LNCAP (cell line): ENCODE measurements around the gene DNAH1.

Experiments
- TF ChIP-seq, protein P1 (sequence below): fragments of 450-650 bp; IDR thresholded peaks from 2 replicates; pipeline ENCODE4 v1.5.1; 2017; ENCODE audit warnings: mild to moderate bottlenecking

Gene DNAH1

DNA sequence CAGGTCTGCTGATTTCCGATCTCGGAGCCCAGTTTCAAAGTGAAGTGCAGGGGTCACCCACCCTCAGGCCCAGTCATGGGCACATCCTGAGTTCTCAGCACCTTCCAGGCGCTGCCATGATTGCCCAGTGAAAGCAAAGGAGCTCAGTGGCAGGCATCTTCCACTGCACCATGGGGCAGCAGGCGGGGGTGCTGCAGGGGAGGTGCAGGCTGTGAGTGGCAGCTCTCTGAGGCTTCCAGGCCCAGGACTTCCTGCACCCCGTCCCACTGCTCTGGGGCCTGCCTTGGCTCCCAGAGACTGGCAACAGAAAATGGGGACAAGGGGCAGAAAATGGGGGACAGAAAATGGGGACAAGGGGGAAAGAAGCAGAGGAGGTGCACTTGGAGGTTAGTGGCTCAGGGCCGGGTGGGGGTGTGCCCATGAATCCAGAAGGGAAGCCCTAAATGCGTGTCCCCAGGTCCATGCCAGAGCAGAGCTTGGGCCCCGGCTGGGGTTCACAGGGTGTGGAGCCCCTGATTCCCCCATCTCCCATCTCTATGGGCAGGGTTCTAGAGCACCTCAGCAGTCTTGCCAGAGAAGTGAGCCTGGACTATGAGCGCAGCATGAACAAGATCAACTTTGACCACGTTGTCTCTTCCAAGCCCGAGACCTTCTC lies 28.0 kb downstream of the DNAH1 start:
- TF ChIP-seq, protein P1, sequence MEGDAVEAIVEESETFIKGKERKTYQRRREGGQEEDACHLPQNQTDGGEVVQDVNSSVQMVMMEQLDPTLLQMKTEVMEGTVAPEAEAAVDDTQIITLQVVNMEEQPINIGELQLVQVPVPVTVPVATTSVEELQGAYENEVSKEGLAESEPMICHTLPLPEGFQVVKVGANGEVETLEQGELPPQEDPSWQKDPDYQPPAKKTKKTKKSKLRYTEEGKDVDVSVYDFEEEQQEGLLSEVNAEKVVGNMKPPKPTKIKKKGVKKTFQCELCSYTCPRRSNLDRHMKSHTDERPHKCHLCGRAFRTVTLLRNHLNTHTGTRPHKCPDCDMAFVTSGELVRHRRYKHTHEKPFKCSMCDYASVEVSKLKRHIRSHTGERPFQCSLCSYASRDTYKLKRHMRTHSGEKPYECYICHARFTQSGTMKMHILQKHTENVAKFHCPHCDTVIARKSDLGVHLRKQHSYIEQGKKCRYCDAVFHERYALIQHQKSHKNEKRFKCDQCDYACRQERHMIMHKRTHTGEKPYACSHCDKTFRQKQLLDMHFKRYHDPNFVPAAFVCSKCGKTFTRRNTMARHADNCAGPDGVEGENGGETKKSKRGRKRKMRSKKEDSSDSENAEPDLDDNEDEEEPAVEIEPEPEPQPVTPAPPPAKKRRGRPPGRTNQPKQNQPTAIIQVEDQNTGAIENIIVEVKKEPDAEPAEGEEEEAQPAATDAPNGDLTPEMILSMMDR, result no peak

DNA sequence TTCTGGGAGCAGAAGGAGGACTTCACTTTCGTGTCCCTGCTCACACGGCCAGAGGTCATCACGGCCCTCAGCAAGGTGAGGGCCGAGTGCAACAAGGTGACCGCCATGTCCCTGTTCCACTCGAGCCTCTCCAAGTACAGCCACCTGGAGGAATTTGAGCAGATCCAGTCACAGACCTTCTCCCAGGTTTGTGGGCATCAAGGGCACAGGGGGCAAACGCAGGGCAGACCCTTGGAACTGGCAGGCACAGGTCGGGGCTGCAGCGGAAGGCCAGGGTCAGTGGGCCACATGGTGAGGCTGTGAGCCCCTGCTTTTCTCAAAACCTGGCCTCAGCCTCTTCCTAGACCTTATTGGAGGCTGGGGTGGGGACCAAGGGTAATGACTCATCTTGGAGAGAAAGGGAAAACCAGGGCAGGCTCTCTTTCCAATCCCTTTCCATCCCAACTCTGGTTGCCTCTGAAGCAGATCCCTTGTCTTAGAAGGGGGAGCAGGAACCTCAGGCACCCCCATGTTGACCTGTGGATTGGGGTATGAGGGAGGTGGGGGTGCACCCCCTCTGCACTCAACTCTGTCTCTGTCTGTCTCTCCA lies 29.5 kb downstream of the DNAH1 start:
- TF ChIP-seq, protein P1, result no peak

DNA sequence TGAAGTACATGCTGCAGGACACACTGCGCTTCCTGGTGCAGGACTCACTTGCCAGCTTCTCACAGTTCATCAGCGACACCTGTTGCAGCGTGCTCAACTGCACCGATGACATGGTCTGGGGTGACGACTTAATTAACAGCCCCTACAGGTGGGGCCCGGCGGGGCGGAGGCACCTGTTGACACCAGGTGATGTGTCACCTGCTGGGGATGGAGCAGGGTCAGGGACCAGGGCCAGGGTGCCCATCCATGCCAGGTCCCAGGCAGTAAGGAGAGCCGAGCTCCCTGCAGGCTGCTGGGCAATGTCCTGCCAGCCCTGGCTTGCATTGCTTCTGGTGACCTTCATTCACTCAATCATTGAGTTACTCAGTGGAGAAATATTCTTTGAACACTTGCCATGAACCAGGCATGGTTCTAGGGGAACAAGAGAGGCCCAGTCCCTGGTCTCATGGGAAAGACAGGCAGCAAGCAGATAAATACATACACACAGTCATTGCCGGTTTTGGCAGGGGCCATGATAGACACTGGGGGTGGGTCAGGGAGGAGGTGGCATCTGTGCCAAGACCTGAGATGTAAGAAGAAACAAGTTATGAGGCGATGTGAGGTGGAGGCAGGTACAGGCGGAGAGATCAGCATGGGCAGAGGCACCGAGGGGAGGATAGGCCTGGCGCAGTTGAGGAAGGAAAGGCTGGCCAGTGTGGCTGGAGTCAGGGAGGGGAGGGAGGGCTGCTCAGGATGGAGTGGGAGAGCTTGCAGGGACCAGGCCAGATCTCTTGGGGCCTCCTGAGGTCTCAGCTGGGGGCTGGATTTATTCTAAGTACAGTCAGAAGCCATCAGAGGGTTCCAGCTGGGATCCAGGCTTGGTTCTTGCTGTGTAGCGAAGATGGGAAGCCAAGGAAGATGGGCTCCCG lies 30.8 kb downstream of the DNAH1 start:
- TF ChIP-seq, protein P1, result no peak

DNA sequence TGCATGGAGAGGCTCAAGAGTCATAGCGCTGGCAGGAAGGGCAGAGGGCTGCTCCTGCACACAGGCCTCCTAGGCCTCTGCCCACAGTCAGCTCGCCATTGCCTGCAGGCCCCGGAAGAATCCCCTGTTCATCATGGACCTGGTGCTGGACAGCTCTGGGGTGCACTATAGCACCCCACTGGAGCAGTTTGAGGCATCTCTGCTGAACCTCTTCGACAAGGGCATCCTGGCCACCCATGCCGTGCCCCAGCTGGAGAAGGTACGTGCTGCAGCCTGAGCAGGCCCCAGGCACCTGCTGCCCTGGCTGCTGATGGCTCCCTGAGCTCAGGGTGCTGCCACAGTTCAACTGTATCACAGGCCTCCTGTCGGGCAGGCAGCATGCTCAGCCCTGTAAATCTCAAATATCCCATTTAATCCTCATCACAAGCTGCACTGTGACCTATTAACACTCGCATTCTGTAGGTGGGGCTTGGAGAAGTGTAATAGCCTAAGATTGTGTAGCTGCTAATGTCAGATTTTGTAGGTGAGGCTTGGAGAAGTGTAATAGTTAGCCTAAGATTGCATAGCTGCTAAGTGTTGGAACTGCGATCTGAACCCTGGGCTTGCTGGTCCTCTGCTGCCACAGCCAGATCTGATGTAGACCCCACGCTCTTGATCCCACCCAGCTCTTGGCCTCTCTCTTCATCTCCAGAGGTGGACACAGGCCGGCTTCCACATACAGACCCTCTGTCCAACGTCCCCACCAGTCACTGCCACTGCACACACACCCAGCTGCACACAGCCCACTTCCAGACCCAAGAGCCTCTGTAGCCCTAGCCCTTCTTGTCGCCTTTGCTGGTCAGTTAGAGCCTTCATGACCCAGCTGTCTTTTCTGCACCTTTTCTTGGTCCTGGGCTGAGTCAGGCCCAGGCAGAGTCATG lies 31.9 kb downstream of the DNAH1 start:
- TF ChIP-seq, protein P1, result no peak

DNA sequence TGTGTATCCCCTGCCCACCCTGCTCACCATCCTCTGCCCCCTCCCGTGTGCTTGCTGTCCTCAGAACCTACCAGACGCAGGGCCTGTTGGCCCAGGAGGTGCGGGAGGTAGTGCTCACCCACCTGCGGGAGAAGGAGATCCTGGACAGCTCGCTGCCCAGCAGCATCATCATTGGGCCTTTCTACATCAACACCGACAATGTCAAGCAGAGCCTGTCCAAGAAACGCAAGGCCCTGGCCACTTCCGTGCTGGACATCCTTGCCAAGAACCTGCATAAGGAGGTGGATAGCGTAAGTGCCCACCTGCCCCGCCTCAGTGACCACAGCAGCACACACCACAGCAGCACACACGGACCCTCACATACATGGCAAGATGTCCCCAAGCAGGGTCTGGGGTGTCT lies 33.0 kb downstream of the DNAH1 start:
- TF ChIP-seq, protein P1, result no peak

DNA sequence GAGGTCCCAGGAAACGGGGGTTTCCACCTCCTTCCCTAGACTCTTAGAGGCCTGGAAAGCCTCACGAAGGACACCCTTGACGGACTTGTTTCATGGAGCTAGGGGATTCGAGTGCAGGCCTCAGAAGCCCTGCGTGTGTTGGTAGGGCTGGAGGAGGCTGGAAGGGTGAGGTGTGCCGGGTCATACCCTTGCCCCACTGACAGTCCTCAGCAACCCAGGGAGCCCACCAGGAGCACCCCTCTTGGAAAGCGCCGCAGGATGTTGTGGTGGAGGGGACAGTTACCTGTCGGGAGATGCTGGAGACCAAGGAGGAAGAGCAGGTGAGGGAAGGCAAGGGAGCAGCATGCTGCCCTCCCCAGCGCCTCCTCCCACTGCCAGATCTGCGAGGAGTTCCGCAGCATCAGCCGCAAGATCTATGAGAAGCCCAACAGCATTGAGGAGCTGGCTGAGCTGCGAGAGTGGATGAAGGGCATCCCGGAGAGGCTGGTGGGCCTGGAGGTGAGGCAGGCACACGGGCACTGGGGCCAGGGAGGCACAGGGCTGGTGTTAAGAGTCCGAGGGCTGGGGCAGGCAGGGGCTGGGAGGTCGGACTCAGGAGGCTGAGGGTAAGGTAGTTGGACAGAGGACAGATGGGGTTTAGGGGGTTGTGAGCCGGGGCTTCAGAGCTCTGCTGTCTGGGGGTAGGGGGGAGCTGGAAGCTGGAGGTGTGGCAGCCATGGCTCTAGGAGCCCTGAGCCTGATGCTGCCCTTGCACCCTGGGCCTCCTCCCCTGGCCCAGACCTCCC lies 33.7 kb downstream of the DNAH1 start:
- TF ChIP-seq, protein P1, result no peak
